Lower leg skin (tissue), 4 donors: ENCODE data around the gene CCSER2. TPM values are rescaled to one million over a fixed set of nuclear protein-coding genes. Genes with fewer than 3 reads are reported as not detected.

ENCODE experiments used
- DNase-seq, 2 donors: peaks; one replicate each; pipeline ENCODE4 v3.0.0-alpha.2; 2019; ENCODE audit warnings: low spot score in 2 of 2
- H3K4me3 ChIP-seq: fragments of 200-600 bp; sonication (generic); 2 replicates; pipeline ENCODE4 v1.5.1; 2017; ENCODE audit warnings: mild to moderate bottlenecking, low read depth; ENCODE audit not compliant: poor library complexity, severe bottlenecking
- CTCF ChIP-seq, 3 donors: fragments of 450-650 bp; IDR thresholded peaks; one replicate each; pipeline ENCODE4 v1.5.1; 2016; ENCODE audit warnings: antibody characterized with exemption in 3 of 3, mild to moderate bottlenecking in 3 of 3, moderate library complexity in 2 of 3
- POLR2A ChIP-seq, 2 donors: fragments of 450-650 bp; IDR thresholded peaks; one replicate each; pipeline ENCODE4 v1.6.1; 2016 to 2017; ENCODE audit warnings: antibody characterized with exemption in 2 of 2, mild to moderate bottlenecking in 1 of 2, moderate library complexity in 1 of 2
- WGBS, 2 donors: methylation state at CpG; one replicate each; pipeline ENCODE4 v1.1.5; 2018; 5-methylcytosine and 5-hydroxymethylcytosine counted together
- intact Hi-C: fragments of 100-400 bp; cut with DNase I; formaldehyde crosslinking; loops from one replicate; pipeline ENCODE4 v1.15.0; 2023; ENCODE audit warnings: low total_unique reads
- total RNA-seq, 4 donors: library from RNA; depleted of rRNA; stranded (reverse); fragments of >200 nt; gene quantifications; one replicate each; pipeline ENCODE4 v1.1.0, GENCODE V29; 2016

Gene CCSER2
- total RNA-seq, 4 donors from 2014 or later: 33.3 to 69.5 (median 47.7) TPM

GRCh38 chr10:84308481-84309304, 19.7 kb upstream of the CCSER2 start:
- intact Hi-C loops: no loop called here
- TF ChIP-seq POLR2A (IDR thresholded peaks at IDR 0.05) (no peak), CTCF (IDR thresholded peaks at IDR 0.05) (no peak)
- no peak overlapping the region for H3K4me3 ChIP-seq
- WGBS, 2 donors: 27 to 29% methylated on average over 6 of the region's 6 CpGs
- no peak for DNase-seq

GRCh38 chr10:84310470-84310869, 17.9 kb upstream of the CCSER2 start:
- WGBS, 2 donors: 86 to 97% methylated on average over 2 of the region's 2 CpGs
- no peak for DNase-seq
- intact Hi-C loops: no loop called here
- H3K4me3 ChIP-seq: no peak overlapping the region
- no peak for TF ChIP-seq CTCF (IDR thresholded peaks at IDR 0.05)
- no peak for TF ChIP-seq POLR2A (IDR thresholded peaks at IDR 0.05)

- intact Hi-C loops: no loop called here
- no peak for TF ChIP-seq CTCF (IDR thresholded peaks at IDR 0.05)
- no peak for TF ChIP-seq POLR2A (IDR thresholded peaks at IDR 0.05)
- WGBS, 2 donors: 90 to 92% methylated on average over 8 of the region's 8 CpGs
- no peak for DNase-seq
- H3K4me3 ChIP-seq: no peak overlapping the region
These were observed 16.8 kb upstream of the CCSER2 start for GRCh38 chr10:84311576-84311975.

GRCh38 chr10:84312816-84313215, 15.6 kb upstream of the CCSER2 start:
- TF ChIP-seq POLR2A (IDR thresholded peaks at IDR 0.05): no peak
- no peak for TF ChIP-seq CTCF (IDR thresholded peaks at IDR 0.05)
- intact Hi-C loops: no loop called here
- 83 to 95% methylated on average over 2 of the region's 2 CpGs for WGBS, 2 donors
- DNase-seq: no peak
- H3K4me3 ChIP-seq: no peak overlapping the region

GRCh38 chr10:84314275-84314674, 14.1 kb upstream of the CCSER2 start:
- no peak for DNase-seq
- intact Hi-C loops: no loop called here
- 81 to 82% methylated on average over 5 of the region's 5 CpGs for WGBS, 2 donors
- no peak overlapping the region for H3K4me3 ChIP-seq
- TF ChIP-seq CTCF (IDR thresholded peaks at IDR 0.05) (no peak), POLR2A (IDR thresholded peaks at IDR 0.05) (no peak)

- WGBS, 2 donors: 62 to 65% methylated on average over 2 of the region's 2 CpGs
- intact Hi-C loops: no loop called here
- DNase-seq: no peak
- TF ChIP-seq CTCF (IDR thresholded peaks at IDR 0.05): no peak
- no peak for TF ChIP-seq POLR2A (IDR thresholded peaks at IDR 0.05)
- H3K4me3 ChIP-seq: no peak overlapping the region
These were observed 11.2 kb upstream of the CCSER2 start for GRCh38 chr10:84317174-84317573.
